PC-3 (cell line): ENCODE measurements around the gene EPB41L1. TPM values are rescaled to one million over a fixed set of nuclear protein-coding genes. Genes with fewer than 3 reads are reported as not detected.

Experiments
- ATAC-seq: fragments of 200-7000 bp; cut with Tn5 transposase; 2 replicates; pipeline ENCODE4 v1.9.1; 2020; ENCODE audit warnings: mild to moderate bottlenecking, moderate library complexity
- BruUV-seq: library from RNA; stranded (reverse); fragments of 400-500 nt; replicated peaks from 2 replicates; lab custom pipeline; 2021; lab: Mats Ljungman, UMichigan
- CTCF ChIA-PET: fragments of 300-600 bp; sonication (Branson Sonifier 250); formaldehyde crosslinking; loops from one replicate; lab custom pipeline; 2022; ENCODE audit warnings: antibody characterized with exemption; lab: Charles Lee
- POLR2A ChIA-PET: fragments of 300-600 bp; sonication (Branson Sonifier 250); formaldehyde crosslinking; loops from one replicate; lab custom pipeline; 2022; ENCODE audit warnings: antibody characterized with exemption; ENCODE audit not compliant: unreplicated experiment; lab: Charles Lee
- DNase-seq: peaks from one replicate; pipeline ENCODE4 v3.0.0-alpha.2; 2015
- H2AFZ ChIP-seq: fragments of 300-600 bp; sonication (generic); 2 replicates; pipeline ENCODE4 v1.6.0; 2016; ENCODE audit warnings: antibody characterized with exemption, low read length
- H3F3A ChIP-seq: fragments of 300-600 bp; sonication (generic); one replicate; pipeline ENCODE4 v1.6.0; 2017; ENCODE audit warnings: antibody characterized with exemption, low read length, control low read depth, mild to moderate bottlenecking; ENCODE audit not compliant: unreplicated experiment
- H3K27ac ChIP-seq: fragments of 300-600 bp; sonication (generic); 2 replicates; pipeline ENCODE4 v1.5.1; 2016; ENCODE audit warnings: mild to moderate bottlenecking, low read length
- H3K27me3 ChIP-seq: fragments of 300-600 bp; sonication (generic); 2 replicates; pipeline ENCODE4 v1.6.1; 2016; ENCODE audit warnings: low read length, mixed read lengths
- H3K36me3 ChIP-seq: fragments of 300-600 bp; sonication (generic); 2 replicates; pipeline ENCODE4 v1.6.1; 2016; ENCODE audit warnings: low read depth, mixed run types, low read length, mixed read lengths
- H3K4me1 ChIP-seq: fragments of 300-600 bp; sonication (generic); 2 replicates; pipeline ENCODE4 v1.5.1; 2016; ENCODE audit warnings: low read length; ENCODE audit not compliant: insufficient read depth
- H3K4me2 ChIP-seq: fragments of 300-600 bp; sonication (generic); 2 replicates; pipeline ENCODE4 v1.6.0; 2016; ENCODE audit warnings: low read length
- H3K4me3 ChIP-seq: fragments of 300-600 bp; sonication (generic); 2 replicates; pipeline ENCODE4 v1.5.1; 2016; ENCODE audit warnings: mild to moderate bottlenecking, low read length, mixed read lengths
- H3K79me2 ChIP-seq: fragments of 300-600 bp; sonication (generic); 2 replicates; pipeline ENCODE4 v1.6.1; 2017; ENCODE audit warnings: low read length, mixed read lengths
- H3K9ac ChIP-seq: fragments of 300-600 bp; sonication (generic); 2 replicates; pipeline ENCODE4 v1.6.0; 2016; ENCODE audit warnings: mild to moderate bottlenecking, low read length
- H3K9me2 ChIP-seq: fragments of 300-600 bp; sonication (generic); replicated peaks from 2 replicates; pipeline ENCODE4 v1.6.1; 2016; ENCODE audit warnings: mixed run types, low read length, mixed read lengths
- H3K9me3 ChIP-seq: fragments of 300-600 bp; sonication (generic); 2 replicates; pipeline ENCODE4 v1.6.1; 2016; ENCODE audit warnings: low read length, mixed read lengths
- H4K20me1 ChIP-seq: fragments of 300-600 bp; sonication (generic); 2 replicates; pipeline ENCODE4 v1.6.1; 2016; ENCODE audit warnings: low read length, mixed read lengths
- CTCF ChIP-seq: fragments of 300-600 bp; sonication (generic); conservative IDR thresholded peaks from 2 replicates; pipeline ENCODE4 v1.5.1; 2017; ENCODE audit warnings: antibody characterized with exemption, low read depth, mild to moderate bottlenecking, low read length
- EZH2 ChIP-seq: fragments of 300-600 bp; sonication (generic); IDR thresholded peaks from one replicate; pipeline ENCODE4 v1.6.1; 2017; ENCODE audit warnings: antibody characterized with exemption, mild to moderate bottlenecking, low read length; ENCODE audit not compliant: unreplicated experiment
- EZH2phosphoT487 ChIP-seq: fragments of 300-600 bp; sonication (generic); IDR thresholded peaks from 2 replicates; pipeline ENCODE4 v1.6.1; 2018; ENCODE audit warnings: mild to moderate bottlenecking, antibody characterized with exemption, low read length, borderline replicate concordance
- intact Hi-C: fragments of 100-400 bp; cut with micrococcal nuclease; formaldehyde crosslinking; loops from 2 replicates; pipeline ENCODE4 v1.9.0; 2023
- total RNA-seq: library from RNA; depleted of rRNA; stranded (reverse); fragments of >200 nt; gene quantifications from 2 replicates; pipeline ENCODE4 v1.2.3, GENCODE V29; 2014

EPB41L1 gene
- total RNA-seq, 1 experiment from 2014 or later: 48.2 TPM

GRCh38 chr20:36254076-36254475 is 99.5 kb downstream of the EPB41L1 start:
- no peaks in the 10 kb centered on the region for H4K20me1 ChIP-seq
- CTCF ChIA-PET: no interaction called here
- intact Hi-C loops: no loop called here

GRCh38 chr20:36255445-36255844 is 100.9 kb downstream of the EPB41L1 start:
- H3K27ac ChIP-seq: no peak overlapping the region
- ChIA-PET CTCF (interaction anchor here (1.1 kb wide), 1 partner anchor 136 kb away, joined by 4 read pairs; no protein-coding TSS in a partner anchor), POLR2A (no interaction called here)
- BruUV-seq: no TSS peak
- H3K9me2 ChIP-seq: no peaks in the 10 kb centered on the region
- no peak overlapping the region for H3K4me2 ChIP-seq
- H2AFZ ChIP-seq: no peak overlapping the region
- no peaks in the 10 kb centered on the region for H3F3A ChIP-seq
- ATAC-seq (no peak), DNase-seq (no peak)
- no peak overlapping the region for H3K4me3 ChIP-seq
- peaks cover 38% of the 10 kb centered on the region for H3K36me3 ChIP-seq
- H3K27me3 ChIP-seq: no peaks in the 10 kb centered on the region
- intact Hi-C loops: no loop called here
- H3K9me3 ChIP-seq: no peaks in the 10 kb centered on the region
- no peak overlapping the region for H3K9ac ChIP-seq
- peaks cover 14% of the 10 kb centered on the region; the same call in 1 of the 2 replicates for H3K79me2 ChIP-seq
- TF ChIP-seq EZH2: no peak
- TF ChIP-seq EZH2phosphoT487: no peak
- no peak for TF ChIP-seq CTCF
- H4K20me1 ChIP-seq: no peaks in the 10 kb centered on the region
- no peaks in the 10 kb centered on the region for H3K4me1 ChIP-seq

More at GRCh38 chr20:36254076-36254475, 99.5 kb downstream of the EPB41L1 start:
- Histone ChIP-seq H3K4me1 (no peaks in the 10 kb centered on the region), H3F3A (no peaks in the 10 kb centered on the region), H3K36me3 (peaks cover 50% of the 10 kb centered on the region), H3K9ac (no peak overlapping the region), H2AFZ (no peak overlapping the region), H3K27ac (no peak overlapping the region), H3K4me2 (no peak overlapping the region), H3K4me3 (no peak overlapping the region), H3K79me2 (peaks cover 21% of the 10 kb centered on the region; the same call in 1 of the 2 replicates), H3K9me3 (no peaks in the 10 kb centered on the region), H3K9me2 (no peaks in the 10 kb centered on the region), H3K27me3 (no peaks in the 10 kb centered on the region)
- no peak for ATAC-seq
- no peak for DNase-seq
- no peak for TF ChIP-seq EZH2
- no peak for TF ChIP-seq EZH2phosphoT487
- POLR2A ChIA-PET: interaction anchor here (0.6 kb wide), 1 partner anchor 25 kb away, joined by 3 read pairs; no protein-coding TSS in a partner anchor
- BruUV-seq: no TSS peak

- Histone ChIP-seq H2AFZ (no peak overlapping the region), H3K9ac (no peak overlapping the region), H3K9me2 (no peaks in the 10 kb centered on the region), H3K36me3 (peaks cover 22% of the 10 kb centered on the region), H3K4me3 (no peak overlapping the region), H3K9me3 (no peaks in the 10 kb centered on the region), H3K79me2 (no peaks in the 10 kb centered on the region), H3K27ac (no peak overlapping the region), H4K20me1 (no peaks in the 10 kb centered on the region), H3K4me1 (no peaks in the 10 kb centered on the region), H3K27me3 (no peaks in the 10 kb centered on the region), H3F3A (no peaks in the 10 kb centered on the region), H3K4me2 (no peak overlapping the region)
- intact Hi-C loops: no loop called here
- DNase-seq (no peak), ATAC-seq (no peak)
- CTCF ChIA-PET: no interaction called here
- BruUV-seq: TSS peak; percentile 6
- POLR2A ChIA-PET: no interaction called here
- TF ChIP-seq EZH2 (no peak), CTCF (no peak), EZH2phosphoT487 (no peak)
Measured at GRCh38 chr20:36259177-36260061, 104.9 kb downstream of the EPB41L1 start.
